GM18505 (cell line): ENCODE measurements around the gene ZNF275.
"Not testable (repeated sequence)": the region's sequence is repeated elsewhere in the genome, so short reads cannot be mapped to it uniquely, and the experiment has no call there.

Experiments
- ATAC-seq: cut with Tn5 transposase; IDR thresholded peaks from one replicate; pipeline ENCODE4 v1.9.1; 2021; ENCODE audit not compliant: unreplicated experiment
- POLR2A ChIP-seq: IDR thresholded peaks from 4 replicates; pipeline ENCODE4 v1.6.1; 2011; ENCODE audit warnings: borderline replicate concordance; ENCODE audit not compliant: insufficient read depth, insufficient read length; ENCODE audit errors: extremely low read depth

Gene ZNF275

GRCh38 chrX:153379508-153379907 is 45.6 kb downstream of the ZNF275 start:
- no peak for ATAC-seq
- TF ChIP-seq POLR2A, result no peak

GRCh38 chrX:153379971-153380581 is 46.1 kb downstream of the ZNF275 start:
- no peak for TF ChIP-seq POLR2A
- ATAC-seq, result no peak

GRCh38 chrX:153380691-153381090 is 46.7 kb downstream of the ZNF275 start:
- TF ChIP-seq POLR2A, result no peak
- ATAC-seq, result no peak

GRCh38 chrX:153381684-153382532 is 48.0 kb downstream of the ZNF275 start:
- no peak for ATAC-seq
- TF ChIP-seq POLR2A, result no peak

- no peak for ATAC-seq
- TF ChIP-seq POLR2A, result no peak
Observed at GRCh38 chrX:153382563-153383482, 48.9 kb downstream of the ZNF275 start.

- ATAC-seq, result no peak
- no peak for TF ChIP-seq POLR2A
Observed at GRCh38 chrX:153384390-153384789, 50.4 kb downstream of the ZNF275 start.

- not testable (repeated sequence) for ATAC-seq
Observed at GRCh38 chrX:153384973-153385372, 51.0 kb downstream of the ZNF275 start.

GRCh38 chrX:153386097-153386496 is 52.1 kb downstream of the ZNF275 start:
- no peak for TF ChIP-seq POLR2A
- no peak for ATAC-seq

- TF ChIP-seq POLR2A, result no peak
- no peak for ATAC-seq
Observed at GRCh38 chrX:153387345-153387744, 53.4 kb downstream of the ZNF275 start.

- no peak for TF ChIP-seq POLR2A
- no peak for ATAC-seq
Observed at GRCh38 chrX:153387987-153388721, 54.2 kb downstream of the ZNF275 start.

- ATAC-seq, result no peak
- no peak for TF ChIP-seq POLR2A
Observed at GRCh38 chrX:153388722-153389459, 54.9 kb downstream of the ZNF275 start.

GRCh38 chrX:153389460-153389768 is 55.5 kb downstream of the ZNF275 start:
- ATAC-seq, result not testable (repeated sequence)
